Suppressor macrophage treated with lipopolysaccharide for 4 hours (primary cell): ENCODE data around the gene CCDC27.

Experiments used
- DNase-seq: peaks from one replicate; pipeline ENCODE4 v3.0.0-alpha.2; 2020

The CCDC27 gene

DNA sequence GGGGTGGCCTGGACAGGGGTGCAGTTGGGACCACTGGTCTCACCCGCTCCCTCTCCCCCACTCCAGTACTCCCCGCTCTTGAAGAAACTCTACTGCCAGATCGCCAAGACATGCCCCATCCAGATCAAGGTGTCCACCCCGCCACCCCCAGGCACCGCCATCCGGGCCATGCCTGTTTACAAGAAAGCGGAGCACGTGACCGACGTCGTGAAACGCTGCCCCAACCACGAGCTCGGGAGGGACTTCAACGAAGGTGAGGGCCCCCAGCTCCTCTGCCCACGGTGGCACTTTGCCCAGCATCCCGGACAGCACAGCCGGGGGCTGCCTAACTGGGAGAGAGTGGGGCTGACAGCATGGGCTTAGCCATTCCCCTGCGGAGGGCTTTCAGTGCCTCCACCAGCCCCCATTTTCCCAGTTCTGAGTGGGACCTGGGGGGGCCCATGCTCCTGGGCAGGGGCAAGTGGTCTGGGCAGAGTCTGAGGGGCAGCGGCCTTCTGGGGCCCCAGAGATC lies 30.2 kb upstream of the CCDC27 start:
- DNase-seq, result no peak

DNA sequence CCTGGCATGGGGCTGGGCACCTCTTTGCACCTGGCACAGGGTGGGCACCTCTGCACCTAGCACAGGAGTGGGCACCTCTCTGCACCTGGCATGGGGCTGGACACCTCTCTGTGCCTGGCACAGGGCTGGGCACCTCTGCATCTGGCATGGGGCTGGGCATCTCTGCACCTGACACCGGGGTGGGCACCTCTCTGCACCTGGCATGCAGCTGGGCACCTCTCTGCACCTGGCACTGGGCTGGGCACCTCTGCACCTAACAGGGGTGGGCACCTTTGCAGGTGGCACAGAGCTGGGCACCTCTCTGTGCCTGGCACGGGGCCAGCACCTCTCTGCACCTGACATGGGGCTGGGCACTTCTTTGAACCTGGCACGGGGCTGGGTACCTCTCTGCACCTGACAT lies 29.4 kb upstream of the CCDC27 start:
- no peak for DNase-seq

DNA sequence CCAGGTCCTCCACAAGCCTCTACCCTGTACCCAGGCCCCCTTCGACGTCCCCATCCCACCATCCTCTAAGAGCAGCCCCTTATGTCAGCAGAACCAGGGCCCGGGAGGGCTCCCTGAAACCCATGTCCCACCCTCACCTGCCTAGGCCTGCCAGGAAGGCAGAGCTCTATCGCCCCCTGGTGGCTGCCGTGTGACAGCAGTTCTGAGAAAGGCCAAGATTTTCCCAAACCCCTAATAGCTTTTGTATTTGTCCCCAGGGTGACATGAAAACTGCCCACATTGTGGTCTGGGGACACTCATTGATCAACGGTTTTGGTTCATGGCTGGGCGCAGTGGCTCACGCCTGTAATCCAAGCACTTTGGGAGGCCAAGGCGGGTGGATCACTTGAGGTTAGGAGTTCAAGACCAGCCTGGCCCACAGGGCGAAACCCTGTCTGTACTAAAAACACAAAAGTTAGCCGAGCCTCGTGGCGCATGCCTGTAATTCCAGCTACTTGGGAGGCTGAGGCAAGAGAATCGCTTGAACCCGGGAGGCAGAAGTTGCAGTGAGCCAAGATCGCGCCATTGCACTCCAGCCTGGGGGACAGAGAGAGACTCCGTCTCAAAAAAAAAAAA lies 27.7 kb upstream of the CCDC27 start:
- DNase-seq, result peak; percentile 80

DNA sequence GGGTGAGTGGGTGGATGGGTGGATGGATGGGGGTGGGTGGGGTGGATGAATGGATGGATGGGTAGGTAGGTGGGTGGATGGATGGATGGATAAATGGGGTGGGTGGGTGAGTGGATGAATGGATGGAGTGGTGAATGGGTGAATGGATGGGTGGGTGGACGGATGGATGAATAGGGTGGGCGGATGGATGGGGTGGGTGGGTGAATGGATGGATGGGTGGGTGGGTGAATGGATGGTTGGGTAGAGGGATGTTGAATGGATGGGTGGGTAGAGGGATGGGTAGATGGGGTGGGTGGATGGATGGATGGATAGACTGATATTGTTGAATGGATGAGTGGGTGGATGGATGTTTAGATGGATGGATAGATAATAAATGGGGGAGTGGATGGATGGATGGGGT lies 26.9 kb upstream of the CCDC27 start:
- no peak for DNase-seq

DNA sequence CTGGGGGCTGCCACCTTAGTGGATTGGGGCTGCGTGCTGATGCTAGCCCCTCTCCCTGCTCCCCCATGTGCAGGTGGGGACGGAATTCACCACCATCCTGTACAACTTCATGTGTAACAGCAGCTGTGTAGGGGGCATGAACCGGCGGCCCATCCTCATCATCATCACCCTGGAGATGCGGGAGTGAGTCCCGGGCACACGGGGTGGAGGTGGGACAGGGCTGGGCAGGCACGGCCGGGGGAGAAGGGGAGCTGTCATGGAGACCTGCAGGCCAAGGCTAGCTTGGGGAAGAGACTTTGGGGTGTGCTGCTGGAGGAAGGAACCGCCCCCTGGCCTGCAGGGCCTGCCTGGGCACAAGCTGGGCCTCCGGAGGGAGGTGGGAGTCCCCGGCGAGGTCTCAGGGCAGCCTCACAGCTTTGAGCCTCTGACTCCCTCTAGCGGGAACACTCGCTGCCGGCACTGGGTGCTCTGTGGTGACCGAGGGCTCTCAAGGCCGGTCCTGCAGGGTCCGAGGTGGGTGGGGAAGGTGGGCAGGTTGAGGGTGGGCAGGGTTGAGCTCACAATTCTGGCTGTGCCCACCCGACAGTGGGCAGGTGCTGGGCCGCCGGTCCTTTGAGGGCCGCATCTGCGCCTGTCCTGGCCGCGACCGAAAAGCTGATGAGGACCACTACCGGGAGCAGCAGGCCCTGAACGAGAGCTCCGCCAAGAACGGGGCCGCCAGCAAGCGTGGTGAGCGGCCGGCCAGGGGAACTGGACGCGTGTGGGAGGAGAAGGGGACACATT lies 25.0 kb upstream of the CCDC27 start:
- DNase-seq, result peak; percentile 31

DNA sequence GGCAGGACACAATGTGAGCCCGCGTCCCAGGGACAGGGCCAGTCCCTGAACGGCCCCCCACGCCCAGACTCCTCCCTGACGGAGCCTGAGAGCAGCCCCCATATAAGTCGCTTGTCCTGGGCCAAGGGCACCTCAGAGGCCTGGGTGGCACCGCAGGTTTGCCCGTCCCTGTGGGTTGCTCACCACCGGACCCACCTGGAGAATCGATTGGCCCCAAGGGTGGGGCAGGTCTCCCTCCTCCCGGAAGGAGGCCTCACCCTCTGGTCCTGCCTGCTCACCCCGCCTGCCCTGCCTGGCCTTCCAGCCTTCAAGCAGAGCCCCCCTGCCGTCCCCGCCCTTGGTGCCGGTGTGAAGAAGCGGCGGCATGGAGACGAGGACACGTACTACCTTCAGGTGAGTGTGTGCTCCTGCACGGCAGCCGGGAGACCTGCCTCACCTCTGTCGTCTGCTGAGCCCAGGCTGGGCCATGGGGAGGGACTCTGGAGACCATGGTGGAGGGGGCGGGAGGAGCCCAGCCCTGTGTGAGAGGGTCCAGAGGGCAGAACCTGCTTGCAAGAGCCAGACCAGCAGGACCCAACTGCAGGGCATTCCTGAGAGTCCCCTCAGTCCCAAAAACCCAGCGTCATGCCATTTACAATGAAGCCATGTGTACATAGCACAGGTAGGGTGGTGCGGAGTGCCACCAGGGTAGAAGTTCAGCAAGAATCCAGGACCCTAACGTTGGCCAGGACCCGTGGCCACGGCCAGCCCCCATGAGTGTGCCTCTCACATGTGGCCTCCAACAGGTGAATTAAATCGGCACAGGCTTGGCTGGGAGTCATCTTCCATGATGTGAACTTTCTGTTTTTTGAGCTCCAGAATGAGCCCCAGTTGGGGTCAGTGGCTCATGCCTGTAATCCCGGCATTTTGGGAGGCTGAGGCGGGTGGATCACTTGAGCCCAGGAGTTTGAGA lies 24.1 kb upstream of the CCDC27 start:
- no peak for DNase-seq

DNA sequence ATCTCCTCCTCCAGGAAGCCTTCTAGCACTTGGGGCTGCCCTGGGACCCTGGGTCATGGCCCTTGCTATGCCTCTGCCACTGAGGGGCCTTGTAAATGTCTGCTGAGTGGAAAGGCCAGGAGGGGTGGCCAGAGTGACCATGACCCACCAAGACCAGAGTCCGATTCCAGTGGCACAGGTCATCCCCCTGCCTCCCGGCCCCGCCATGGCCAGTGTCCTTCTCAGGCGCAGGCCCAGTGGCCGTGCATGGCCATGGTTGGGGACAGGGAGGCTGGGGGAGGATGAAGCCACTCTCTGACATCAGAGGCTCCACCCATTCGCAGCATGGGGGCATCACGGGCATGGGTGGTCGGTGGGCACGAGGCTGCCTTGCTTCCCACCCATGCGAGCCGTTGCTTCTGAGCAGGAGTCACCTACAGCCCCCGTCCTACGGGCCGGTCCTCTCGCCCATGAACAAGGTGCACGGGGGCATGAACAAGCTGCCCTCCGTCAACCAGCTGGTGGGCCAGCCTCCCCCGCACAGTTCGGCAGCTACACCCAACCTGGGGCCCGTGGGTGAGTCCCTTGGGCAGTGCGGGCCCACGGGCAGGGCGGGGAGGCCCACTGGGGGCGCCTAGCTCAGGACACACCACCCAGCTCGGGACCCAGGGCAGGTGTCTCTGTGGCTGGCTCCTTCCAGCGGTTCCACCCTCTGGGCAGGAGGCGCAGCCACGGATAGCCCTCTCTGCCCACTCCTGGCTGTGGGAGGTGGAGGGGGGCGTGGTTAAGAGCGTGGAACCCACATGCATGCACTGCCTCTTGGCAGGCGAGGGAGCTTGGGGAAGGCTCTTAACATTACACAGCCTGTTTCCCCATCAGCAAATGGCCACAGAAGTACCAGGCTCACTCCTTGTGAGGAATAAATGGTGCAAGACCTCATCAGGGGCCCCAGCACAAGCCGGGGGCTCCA lies 22.4 kb upstream of the CCDC27 start:
- no peak for DNase-seq

DNA sequence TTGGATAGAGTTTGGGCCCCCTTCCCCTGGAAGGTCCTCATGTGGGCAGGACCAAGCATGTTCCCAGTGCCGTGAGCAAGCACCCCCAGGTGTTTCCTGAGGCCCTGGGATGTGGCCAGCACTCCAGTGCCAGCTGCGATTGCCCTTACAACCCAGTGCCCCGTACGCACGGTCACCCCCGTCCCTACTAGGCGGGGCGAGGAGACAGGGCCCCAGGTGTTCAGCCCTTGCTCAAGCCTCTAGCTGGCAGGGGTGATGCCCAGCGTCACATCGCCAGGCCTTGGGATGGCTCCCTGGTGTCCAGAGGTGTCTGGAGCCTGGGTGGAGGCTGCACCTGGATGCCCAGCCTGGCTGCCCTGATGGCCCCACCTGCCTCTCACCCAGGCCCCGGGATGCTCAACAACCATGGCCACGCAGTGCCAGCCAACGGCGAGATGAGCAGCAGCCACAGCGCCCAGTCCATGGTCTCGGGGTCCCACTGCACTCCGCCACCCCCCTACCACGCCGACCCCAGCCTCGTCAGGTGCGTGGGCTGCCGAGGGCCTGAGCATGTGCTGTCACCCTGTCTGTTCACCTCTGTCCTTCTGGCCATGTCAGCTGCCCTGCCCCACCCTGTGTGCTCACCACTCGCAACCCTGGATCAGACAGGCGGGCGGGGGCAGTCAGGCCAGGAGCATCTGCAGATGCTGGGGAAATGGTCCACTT lies 21.6 kb upstream of the CCDC27 start:
- no peak for DNase-seq

DNA sequence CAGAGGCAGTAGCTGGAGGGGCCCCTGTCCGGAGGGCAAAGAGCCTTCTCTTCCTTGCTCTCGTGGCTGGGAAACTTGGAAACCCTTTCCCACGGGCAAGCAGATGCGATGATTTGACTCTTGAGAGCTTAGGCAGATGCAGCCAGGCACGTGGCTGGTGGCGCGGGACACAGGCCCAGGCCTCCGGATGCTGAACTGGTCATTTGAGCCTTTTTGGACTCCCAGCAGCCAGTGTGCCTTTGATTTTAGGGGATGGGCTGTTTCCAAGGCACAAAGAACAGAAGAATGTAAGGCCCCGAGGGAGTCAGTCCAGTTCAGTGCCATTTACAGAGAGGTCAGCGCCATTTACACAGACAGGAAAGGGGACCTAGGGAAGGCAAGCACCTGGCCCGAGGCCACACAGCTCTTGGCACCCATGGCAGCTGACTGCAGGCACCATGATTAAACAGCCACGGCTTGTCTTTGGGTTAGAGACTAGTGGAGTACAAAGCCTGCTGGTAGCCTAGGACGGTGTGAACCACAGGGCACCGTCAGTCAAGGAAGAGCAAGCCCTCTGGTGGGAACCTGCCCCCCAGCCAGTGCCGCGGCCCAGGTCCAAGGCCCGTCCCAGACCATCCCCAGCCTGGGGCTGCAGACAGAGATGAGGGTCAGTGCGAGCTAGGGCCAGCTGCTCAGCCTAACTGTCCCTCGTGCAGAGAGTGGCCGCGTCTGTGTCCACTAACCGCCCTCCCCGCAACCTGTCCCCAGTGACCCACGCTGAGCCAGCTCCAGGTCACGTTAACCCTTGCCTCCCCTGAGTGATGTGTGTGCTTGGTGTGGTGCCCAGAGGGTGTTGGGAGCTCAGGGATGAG lies 20.4 kb upstream of the CCDC27 start:
- no peak for DNase-seq

DNA sequence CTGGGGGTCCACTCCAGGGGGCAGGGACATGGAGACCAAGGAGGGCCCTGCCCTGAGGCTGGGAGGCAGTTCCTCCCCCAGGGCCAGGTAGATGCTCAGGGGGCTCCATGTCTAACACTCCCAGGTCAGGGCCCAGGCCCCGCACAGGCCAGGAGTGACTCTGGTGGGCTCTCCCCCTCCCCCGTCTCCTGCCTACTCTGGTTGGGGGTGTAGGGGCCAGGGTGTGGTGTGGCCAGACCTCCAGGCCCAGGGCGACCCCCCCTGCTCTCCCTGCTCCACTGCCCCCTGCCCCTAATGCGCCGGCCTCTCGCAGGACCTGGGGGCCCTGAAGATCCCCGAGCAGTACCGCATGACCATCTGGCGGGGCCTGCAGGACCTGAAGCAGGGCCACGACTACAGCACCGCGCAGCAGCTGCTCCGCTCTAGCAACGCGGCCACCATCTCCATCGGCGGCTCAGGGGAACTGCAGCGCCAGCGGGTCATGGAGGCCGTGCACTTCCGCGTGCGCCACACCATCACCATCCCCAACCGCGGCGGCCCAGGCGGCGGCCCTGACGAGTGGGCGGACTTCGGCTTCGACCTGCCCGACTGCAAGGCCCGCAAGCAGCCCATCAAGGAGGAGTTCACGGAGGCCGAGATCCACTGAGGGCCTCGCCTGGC lies 19.7 kb upstream of the CCDC27 start:
- no peak for DNase-seq

DNA sequence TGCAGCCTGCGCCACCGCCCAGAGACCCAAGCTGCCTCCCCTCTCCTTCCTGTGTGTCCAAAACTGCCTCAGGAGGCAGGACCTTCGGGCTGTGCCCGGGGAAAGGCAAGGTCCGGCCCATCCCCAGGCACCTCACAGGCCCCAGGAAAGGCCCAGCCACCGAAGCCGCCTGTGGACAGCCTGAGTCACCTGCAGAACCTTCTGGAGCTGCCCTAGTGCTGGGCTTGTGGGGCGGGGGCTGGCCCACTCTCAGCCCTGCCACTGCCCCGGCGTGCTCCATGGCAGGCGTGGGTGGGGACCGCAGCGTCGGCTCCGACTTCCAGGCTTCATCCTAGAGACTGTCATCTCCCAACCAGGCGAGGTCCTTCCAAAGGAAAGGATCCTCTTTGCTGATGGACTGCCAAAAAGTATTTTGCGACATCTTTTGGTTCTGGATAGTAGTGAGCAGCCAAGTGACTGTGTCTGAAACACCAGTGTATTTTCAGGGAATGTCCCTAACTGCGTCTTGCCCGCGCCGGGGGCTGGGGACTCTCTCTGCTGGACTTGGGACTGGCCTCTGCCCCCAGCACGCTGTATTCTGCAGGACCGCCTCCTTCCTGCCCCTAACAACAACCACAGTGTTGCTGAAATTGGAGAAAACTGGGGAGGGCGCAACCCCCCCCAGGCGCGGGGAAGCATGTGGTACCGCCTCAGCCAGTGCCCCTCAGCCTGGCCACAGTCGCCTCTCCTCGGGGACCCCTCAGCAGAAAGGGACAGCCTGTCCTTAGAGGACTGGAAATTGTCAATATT lies 19.0 kb upstream of the CCDC27 start:
- DNase-seq, result no peak

DNA sequence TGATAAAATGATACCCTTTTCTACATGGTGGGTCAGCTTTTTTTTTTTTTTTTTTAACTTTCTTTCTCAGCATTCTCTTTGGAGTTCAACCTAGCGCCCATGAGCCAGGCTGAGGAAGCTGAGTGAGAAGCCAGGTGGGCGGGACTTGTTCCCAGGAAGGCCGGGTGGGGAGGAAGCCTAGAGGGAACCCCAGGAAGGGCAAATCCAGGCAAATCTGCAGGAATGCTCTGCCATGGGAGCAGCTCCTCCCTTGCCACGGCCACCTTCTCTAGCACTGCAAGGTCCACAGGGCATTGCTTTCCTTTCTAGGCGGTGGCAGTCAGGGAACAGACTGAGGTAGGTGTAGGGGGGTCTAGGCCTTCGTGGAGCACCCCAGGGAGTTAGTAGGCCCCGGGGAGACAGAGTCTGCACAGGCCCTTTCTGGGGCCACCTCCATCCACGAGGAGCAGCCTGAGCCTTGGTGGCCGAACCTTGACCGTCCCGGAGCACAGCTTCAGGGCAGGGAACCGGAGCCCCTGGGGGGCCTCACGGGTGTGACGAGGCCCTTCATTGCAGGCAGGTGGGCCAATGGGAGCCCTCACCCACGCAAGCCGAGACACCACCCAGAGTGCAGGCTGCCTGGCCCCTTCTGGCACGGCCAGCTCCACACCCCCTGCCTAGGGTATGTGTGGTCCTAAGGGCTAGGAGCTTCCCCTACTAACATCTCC lies 18.2 kb upstream of the CCDC27 start:
- DNase-seq, result no peak

DNA sequence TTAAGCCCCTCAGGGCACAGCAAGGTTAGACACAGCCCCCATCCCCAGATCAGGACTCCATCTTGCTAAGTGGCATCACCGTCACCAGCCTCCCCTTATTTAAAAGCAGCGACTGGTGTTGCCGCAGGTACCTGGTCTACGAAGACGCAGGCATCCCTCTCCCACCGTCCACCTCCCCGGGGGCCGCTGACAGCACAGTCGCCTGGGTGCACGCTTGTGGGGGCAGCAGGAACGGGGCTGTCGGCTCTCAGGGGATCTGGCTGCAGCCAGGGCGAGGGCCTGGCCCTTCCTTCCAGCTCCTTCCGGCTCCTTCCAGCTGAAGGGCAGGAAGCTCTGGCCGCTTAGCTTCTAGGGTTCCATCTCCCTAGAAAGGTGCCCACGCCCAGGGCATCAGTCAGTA lies 17.6 kb upstream of the CCDC27 start:
- no peak for DNase-seq

DNA sequence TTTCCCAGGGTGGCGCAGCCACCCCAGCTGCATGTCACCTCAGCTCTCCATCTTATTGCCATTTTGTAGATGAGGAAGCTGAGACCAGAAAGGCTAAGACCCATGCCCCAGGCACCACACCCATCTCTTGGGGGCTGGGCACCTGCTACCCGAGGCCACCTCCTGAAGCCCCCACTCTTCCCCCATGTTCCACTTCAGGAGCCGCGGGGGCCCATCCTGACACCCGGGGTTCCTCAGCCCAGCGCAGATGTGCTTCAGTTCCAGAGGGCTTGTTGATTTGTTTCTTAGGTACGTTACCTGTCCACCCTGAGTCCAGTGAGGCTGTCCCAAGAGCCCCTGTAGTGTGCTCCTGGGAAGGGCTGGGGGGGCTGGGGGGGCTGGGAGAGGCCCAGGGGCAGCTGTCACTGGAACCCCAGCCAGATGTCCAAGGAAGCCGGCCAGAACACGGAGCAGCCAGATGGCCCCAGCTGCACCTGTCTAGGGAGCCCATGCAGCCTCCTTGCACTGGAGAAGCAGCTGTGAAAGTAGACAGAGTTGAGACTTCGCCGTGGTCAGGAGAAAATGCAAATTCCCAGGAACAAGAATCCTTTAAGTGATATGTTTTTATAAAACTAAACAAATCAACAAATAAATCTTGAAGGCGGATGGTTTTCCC lies 17.1 kb upstream of the CCDC27 start:
- DNase-seq, result no peak

DNA sequence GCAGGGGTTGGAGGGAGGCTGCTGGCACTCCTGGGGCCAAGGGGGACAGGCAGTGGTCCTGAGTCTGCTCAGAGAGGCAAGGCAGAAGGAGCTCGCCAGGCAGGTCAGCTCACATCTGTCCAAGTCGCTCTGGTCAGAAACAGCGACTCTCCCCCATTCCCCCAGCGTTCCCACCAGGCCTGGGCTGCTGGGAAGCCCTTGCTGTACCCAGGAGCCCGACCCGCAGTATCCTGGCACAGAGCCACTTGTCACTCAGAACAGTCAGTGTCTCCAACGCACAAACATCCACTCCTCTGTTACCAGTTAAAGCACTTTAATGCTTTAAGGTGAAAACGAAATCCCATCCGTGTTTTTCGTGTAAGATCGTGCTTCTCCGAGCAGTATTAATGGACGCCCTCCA lies 16.6 kb upstream of the CCDC27 start:
- DNase-seq, result no peak

DNA sequence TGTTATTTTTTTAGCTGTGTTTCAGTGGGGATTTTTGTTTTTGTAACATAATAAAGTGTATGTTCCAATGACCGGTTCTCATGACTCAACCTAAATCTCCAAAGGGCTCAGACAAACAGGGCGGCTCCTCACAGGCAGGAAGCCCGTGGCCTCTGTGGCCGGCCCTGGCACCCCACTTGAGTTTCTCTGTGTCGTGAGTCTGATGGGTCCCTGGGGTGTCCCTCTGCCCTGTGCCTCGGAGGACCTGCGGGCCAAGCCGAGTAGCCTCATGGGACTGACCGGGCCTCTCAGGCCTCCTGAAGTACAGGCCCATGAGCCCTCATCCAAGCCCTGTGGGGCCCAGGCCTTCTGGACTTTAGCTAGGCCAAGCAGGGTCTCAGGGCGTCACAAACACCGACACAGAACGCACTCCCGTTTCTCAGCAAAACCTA lies 16.1 kb upstream of the CCDC27 start:
- DNase-seq, result no peak

DNA sequence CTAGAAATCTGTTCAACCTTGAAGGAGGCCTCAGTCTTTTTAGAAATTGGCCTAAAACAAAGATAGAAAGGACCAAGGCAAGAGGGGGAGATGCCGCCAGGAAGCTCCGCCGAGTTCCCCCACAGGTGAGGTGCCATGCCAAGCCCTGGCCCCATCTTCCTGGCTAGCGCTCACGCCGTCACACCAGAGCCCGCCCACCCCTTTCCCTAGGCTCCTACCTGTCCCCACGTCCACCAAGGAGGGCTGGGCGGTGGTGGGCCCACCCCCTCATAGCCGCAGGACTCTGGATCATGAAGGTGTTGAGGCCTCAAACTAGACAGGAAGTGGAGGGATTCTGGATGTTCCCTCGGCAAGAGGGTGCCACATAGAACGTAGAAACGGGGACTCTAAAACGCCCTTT lies 15.5 kb upstream of the CCDC27 start:
- DNase-seq, result no peak

DNA sequence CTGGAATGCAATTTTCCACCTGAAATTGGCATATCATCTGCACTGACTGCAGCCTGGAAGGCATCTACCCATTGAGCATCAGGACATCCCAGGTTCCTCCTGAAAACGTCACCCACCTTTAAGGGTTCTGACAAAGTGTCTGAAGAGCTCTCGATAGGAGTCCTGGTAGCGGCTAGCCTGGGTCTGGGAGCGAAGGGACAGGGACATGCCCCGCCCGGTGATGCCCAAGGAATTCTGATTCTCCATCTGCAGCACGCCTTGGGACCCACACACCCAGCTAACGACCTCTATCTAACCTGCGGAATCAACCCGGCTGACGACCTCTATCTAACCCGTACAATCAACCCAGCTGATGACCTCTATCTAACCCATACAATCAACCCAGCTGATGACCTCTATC lies 13.3 kb upstream of the CCDC27 start:
- DNase-seq, result no peak
